HAP-1 (cell line): ENCODE results near the gene RAB23.

Experiments used
- DNase-seq, 2 experiments: peaks; one replicate each; pipeline ENCODE4 v3.0.0-alpha.2; 2016 to 2020; ENCODE audit warnings: low spot score in 2 of 2
- H3K27me3 ChIP-seq: fragments of 250-450 bp; sonication (Bioruptor Pico); 2 replicates; pipeline ENCODE4 v1.5.1; 2020; ENCODE audit warnings: low read depth, mild to moderate bottlenecking, moderate library complexity
- H3K36me3 ChIP-seq: fragments of 250-450 bp; sonication (Bioruptor Pico); replicated peaks from 2 replicates; pipeline ENCODE4 v1.5.1; 2020; ENCODE audit warnings: mild to moderate bottlenecking
- H3K4me1 ChIP-seq: fragments of 250-450 bp; sonication (Bioruptor Pico); 2 replicates; pipeline ENCODE4 v1.5.1; 2020; ENCODE audit warnings: mild to moderate bottlenecking
- H3K4me3 ChIP-seq: fragments of 250-450 bp; sonication (Bioruptor Pico); 2 replicates; pipeline ENCODE4 v1.5.1; 2020; ENCODE audit warnings: mild to moderate bottlenecking, moderate library complexity
- H3K9me3 ChIP-seq: fragments of 250-450 bp; sonication (Bioruptor Pico); 2 replicates; pipeline ENCODE4 v1.5.1; 2020; ENCODE audit warnings: mild to moderate bottlenecking, moderate library complexity
- in situ Hi-C: fragments of 300-500 bp; cut with MboI; formaldehyde crosslinking; loops from 3 replicates; pipeline ENCODE4 v1.14.3; 2020; ENCODE audit warnings: low sequenced_read_pairs, inconsistent platforms, mixed read lengths

RAB23 gene

DNA sequence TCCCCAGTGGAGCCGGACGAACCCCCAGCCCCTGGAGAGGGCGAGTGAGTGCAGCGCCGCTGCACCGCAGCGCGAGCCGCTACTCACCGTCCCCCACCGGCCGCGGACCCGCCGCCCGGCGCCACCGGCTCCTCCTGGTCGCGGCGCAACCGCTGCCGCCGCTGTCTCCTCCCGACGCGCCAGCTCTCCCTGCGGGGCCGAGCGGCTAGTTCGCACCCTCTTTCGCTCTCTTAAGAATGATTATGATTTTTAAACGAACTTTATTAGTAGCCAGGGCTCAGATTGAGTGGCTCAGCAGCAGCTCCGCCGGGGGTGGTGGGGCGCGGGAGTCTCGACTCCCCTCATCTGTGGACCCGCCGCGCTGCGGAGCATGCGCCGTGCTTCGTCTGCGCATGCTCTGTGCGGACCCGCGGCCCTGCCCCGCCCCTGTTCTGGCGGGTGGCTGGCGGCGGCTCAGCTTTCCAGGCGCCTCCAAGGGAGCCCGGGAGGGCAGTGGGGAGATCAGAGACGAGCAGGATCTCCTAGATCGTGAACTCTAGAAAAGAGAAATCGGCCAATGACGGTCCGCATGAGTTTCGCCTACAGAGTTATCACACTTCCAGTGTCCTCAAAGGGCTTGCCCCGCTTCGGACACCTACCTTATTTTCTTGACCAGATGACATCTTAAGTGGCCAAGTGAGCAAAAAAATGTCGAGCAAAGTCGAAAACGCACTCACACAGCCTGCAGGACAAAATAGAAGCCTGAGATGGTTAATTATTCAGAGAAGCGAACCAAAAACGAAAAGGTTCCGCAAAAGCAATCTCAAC lies at the start of gene RAB23:
TSS of gene RAB23 (minus strand) at position 372 of the 807 bp plus-strand sequence. CDS start 11,927 bp downstream, outside the sequence.
- Histone ChIP-seq H3K4me3 (peak within 1 kb of the TSS; percentile 81), H3K9me3 (0 out of 2 replicates have a peak, but pooled peaks cover 2% of the 10 kb centered on the region), H3K27me3 (no peaks in the 10 kb centered on the region), H3K36me3 (no peaks in the 10 kb centered on the region), H3K4me1 (peaks cover 29% of the 10 kb centered on the region)
- in situ Hi-C loops: no loop called here
- DNase-seq: peak; percentile 84 to 90

GRCh38 chr6:57268294-57268640 lies 46.2 kb upstream of the RAB23 start:
- no peaks in the 10 kb centered on the region for H3K9me3 ChIP-seq
- in situ Hi-C loops: no loop called here
- H3K4me3 ChIP-seq: no peak overlapping the region
- no peak for DNase-seq
- no peaks in the 10 kb centered on the region for H3K27me3 ChIP-seq
- no peaks in the 10 kb centered on the region for H3K36me3 ChIP-seq
- no peaks in the 10 kb centered on the region for H3K4me1 ChIP-seq

GRCh38 chr6:57267586-57268293 lies 45.6 kb upstream of the RAB23 start:
- in situ Hi-C loops: no loop called here
- Histone ChIP-seq H3K27me3 (no peaks in the 10 kb centered on the region), H3K4me3 (no peak overlapping the region), H3K4me1 (no peaks in the 10 kb centered on the region), H3K9me3 (no peaks in the 10 kb centered on the region), H3K36me3 (no peaks in the 10 kb centered on the region)
- DNase-seq: peak; percentile 60 to 72

DNA sequence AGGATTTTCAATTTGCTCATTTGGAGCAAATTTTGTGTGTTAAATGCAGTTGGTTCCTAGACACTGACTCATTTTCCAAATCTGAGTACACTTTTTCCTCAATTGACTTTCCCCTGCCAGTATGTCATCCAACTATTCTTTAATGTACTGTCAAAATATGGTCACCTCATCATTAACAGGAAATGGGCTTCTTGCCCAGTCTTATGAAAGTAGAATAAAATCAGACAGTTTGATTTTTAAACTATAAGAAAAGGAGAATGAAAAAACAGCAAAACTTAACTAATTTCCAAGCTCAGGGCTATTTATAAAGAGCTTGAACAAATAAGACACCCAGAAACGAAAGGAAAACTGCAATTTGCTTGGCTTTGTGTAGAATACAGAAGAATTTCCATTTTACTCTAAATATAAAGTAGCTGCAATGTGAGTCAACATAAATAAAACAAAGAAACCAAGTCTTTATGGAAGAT lies 43.7 kb upstream of the RAB23 start:
- Histone ChIP-seq H3K27me3 (no peaks in the 10 kb centered on the region), H3K4me3 (no peak overlapping the region), H3K36me3 (no peaks in the 10 kb centered on the region), H3K4me1 (no peaks in the 10 kb centered on the region), H3K9me3 (no peaks in the 10 kb centered on the region)
- DNase-seq: no peak
- in situ Hi-C loops: no loop called here

DNA sequence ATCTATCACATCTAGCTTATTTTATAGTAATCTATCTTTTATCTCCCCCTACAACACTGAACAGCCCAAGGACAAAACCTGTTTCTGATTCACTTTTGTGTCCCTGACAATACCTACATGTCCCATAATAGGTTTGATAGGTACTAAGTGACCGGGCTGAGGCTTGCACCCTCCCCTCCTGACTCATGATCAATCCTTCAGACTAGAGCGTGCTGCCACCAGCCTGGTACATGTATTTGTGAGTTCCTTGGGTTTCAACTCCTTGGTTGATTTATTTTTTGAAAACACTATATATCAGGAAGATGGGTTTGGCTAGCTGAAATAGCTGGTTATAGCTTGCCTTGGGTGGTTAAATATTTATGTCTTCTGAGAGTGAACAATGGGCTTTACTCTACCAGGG lies 41.6 kb upstream of the RAB23 start:
- in situ Hi-C loops: no loop called here
- Histone ChIP-seq H3K9me3 (no peaks in the 10 kb centered on the region), H3K4me3 (no peak overlapping the region), H3K36me3 (no peaks in the 10 kb centered on the region), H3K4me1 (no peaks in the 10 kb centered on the region), H3K27me3 (no peaks in the 10 kb centered on the region)
- DNase-seq: no peak

- H3K9me3 ChIP-seq: no peaks in the 10 kb centered on the region
- DNase-seq: no peak
- in situ Hi-C loops: no loop called here
- H3K27me3 ChIP-seq: no peaks in the 10 kb centered on the region
- no peak overlapping the region for H3K4me3 ChIP-seq
- no peaks in the 10 kb centered on the region for H3K36me3 ChIP-seq
- no peaks in the 10 kb centered on the region for H3K4me1 ChIP-seq
These were observed 41.0 kb upstream of the RAB23 start for GRCh38 chr6:57262901-57263694.

GRCh38 chr6:57262488-57262887 lies 40.4 kb upstream of the RAB23 start:
- H3K27me3 ChIP-seq: no peaks in the 10 kb centered on the region
- no peaks in the 10 kb centered on the region for H3K36me3 ChIP-seq
- no peaks in the 10 kb centered on the region for H3K4me1 ChIP-seq
- no peak overlapping the region for H3K4me3 ChIP-seq
- in situ Hi-C loops: no loop called here
- no peaks in the 10 kb centered on the region for H3K9me3 ChIP-seq
- DNase-seq: no peak

DNA sequence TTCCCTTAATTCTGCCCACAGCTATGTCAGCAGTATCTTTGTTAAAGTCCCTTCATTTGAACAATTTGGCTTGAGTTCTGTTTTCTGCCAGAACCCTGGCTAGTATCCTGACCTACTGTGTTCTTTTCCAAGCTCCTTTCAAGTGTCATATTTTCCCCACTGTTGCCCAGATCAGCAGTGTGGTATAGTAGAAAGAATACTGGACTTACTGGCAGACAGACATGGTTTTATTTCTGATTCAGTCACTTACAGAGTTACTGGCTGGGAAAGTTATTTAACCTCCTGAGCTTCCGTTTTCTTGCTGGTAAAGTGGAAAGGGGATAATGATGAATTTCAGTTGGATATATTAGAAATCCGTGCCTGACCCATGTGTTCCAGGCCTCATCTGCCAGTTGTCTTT lies 39.8 kb upstream of the RAB23 start:
- H3K27me3 ChIP-seq: no peaks in the 10 kb centered on the region
- no peaks in the 10 kb centered on the region for H3K4me1 ChIP-seq
- H3K9me3 ChIP-seq: no peaks in the 10 kb centered on the region
- no peak overlapping the region for H3K4me3 ChIP-seq
- in situ Hi-C loops: no loop called here
- DNase-seq: no peak
- no peaks in the 10 kb centered on the region for H3K36me3 ChIP-seq

DNA sequence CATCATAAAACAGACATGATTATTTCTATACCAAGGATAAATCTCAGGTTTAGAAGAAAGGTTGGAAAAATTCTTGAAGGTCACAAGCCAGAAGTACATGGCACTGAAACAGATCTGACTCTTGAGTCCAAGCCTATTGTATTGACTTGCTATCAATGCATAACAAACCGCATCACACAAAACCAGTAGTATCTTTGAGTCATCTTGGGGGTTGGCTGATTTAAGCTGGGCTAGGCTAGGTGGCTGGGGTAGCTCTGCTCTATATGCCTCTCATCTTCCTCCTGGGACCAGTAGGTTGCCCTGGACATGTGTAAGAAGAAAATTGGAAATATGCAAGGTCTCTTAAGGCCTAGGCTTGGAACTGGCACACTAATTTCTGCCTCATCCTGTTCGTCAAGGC lies 37.0 kb upstream of the RAB23 start:
- H3K27me3 ChIP-seq: no peaks in the 10 kb centered on the region
- in situ Hi-C loops: no loop called here
- H3K36me3 ChIP-seq: no peaks in the 10 kb centered on the region
- H3K4me3 ChIP-seq: no peak overlapping the region
- no peaks in the 10 kb centered on the region for H3K9me3 ChIP-seq
- no peak for DNase-seq
- H3K4me1 ChIP-seq: peaks cover 3% of the 10 kb centered on the region; the same call in 1 of the 2 replicates

DNA sequence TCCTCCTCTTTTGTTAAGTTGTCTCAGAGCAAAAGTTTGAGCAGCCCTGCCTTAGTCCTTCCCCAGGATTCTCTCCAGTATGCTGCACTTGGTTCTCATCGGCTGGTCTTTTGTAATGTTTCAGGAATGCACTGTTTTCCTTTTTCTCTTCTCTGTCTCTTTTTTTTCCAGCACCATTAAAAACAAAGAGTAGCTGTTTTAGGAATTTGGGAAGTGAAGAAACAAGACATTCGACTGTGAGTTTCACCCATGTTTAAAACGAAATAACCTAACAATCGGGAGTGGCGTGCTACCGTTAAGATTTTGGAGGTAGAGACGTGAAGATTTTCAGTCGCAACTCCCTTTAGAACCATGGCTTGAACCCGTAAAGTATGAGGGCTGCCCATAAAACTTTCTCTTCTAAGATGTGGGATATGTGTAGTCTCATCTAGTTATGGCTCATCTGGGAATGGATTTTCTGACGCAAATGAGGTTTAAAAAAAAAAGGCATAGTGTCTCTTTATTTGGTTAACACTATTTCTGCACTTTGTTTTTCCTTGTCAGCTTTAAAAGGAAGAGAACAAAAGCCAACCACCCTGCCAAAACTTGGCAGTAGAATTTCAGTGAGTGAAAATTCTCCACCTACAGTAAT lies 35.9 kb upstream of the RAB23 start:
- Histone ChIP-seq H3K4me3 (no peak overlapping the region), H3K9me3 (no peaks in the 10 kb centered on the region), H3K36me3 (no peaks in the 10 kb centered on the region), H3K4me1 (peaks cover 3% of the 10 kb centered on the region; the same call in 1 of the 2 replicates), H3K27me3 (no peaks in the 10 kb centered on the region)
- in situ Hi-C loops: no loop called here
- no peak for DNase-seq

GRCh38 chr6:57256541-57256940 lies 34.4 kb upstream of the RAB23 start:
- Histone ChIP-seq H3K36me3 (no peaks in the 10 kb centered on the region), H3K4me1 (peaks cover 3% of the 10 kb centered on the region; the same call in 1 of the 2 replicates), H3K9me3 (no peaks in the 10 kb centered on the region), H3K27me3 (no peaks in the 10 kb centered on the region), H3K4me3 (no peak overlapping the region)
- in situ Hi-C loops: no loop called here
- DNase-seq: no peak

DNA sequence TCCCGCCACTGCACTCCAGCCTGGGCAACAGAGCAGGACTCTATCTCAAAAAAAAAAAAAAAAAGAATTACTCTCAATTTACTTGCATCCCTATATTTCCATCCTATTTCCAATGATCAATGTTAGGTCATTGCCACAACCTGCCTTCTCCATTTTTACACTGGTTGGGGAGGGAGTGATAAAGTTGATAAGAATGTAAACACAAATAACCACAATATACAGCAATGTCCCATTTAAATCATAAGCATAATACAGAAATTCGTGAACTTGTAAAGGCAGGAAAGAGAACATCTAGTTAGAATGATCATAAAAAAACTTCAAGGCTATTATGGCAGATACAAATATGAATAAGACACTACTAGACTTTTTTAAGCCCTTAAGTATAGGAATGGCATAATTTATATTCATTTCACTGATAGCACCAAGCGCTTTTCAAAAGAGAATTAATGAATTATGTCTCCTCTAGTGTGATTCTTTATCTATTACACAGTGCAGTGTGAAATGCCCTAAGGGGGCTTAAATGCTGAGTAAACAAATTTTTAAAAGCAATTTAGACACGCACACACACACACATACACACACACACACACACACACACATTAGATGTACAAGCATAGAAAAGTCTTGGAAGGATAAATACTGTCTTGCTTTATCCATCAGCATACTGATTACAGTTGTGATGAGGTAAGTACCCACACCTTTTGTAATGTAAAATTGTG lies 33.5 kb upstream of the RAB23 start:
- H3K36me3 ChIP-seq: no peaks in the 10 kb centered on the region
- in situ Hi-C loops: no loop called here
- no peak overlapping the region for H3K4me3 ChIP-seq
- no peak for DNase-seq
- H3K27me3 ChIP-seq: no peaks in the 10 kb centered on the region
- H3K9me3 ChIP-seq: no peaks in the 10 kb centered on the region
- peaks cover 3% of the 10 kb centered on the region; the same call in 1 of the 2 replicates for H3K4me1 ChIP-seq
